Endothelial cell of umbilical vein (primary cell): Measurements from ENCODE around the gene SMAD6.
"Not testable (repeated sequence)": the region's sequence is repeated elsewhere in the genome, so short reads cannot be mapped to it uniquely, and the experiment has no call there.

Experiments
- CTCF ChIP-seq, 2 donors: IDR thresholded peaks; 1 replicate in 1 of 2; 2 replicates in 1 of 2; pipeline ENCODE4 v1.5.1; 2011; ENCODE audit warnings: low read length in 2 of 2, mild to moderate bottlenecking in 2 of 2, moderate library complexity in 2 of 2, control low read depth in 1 of 2, inconsistent platforms in 1 of 2, low read depth in 1 of 2; ENCODE audit not compliant: insufficient read depth in 1 of 2; ENCODE audit errors: extremely low read depth in 1 of 2
- EZH2 ChIP-seq: IDR thresholded peaks from 2 replicates; pipeline ENCODE4 v1.6.1; 2012; ENCODE audit warnings: borderline replicate concordance, low read depth, mild to moderate bottlenecking, moderate library complexity, low read length, inconsistent platforms; ENCODE audit not compliant: severe bottlenecking
- FOS ChIP-seq: IDR thresholded peaks from 2 replicates; pipeline ENCODE4 v1.6.1; 2011; ENCODE audit warnings: mild to moderate bottlenecking, low read length, moderate library complexity, borderline replicate concordance; ENCODE audit not compliant: insufficient read depth
- GATA2 ChIP-seq: IDR thresholded peaks from 2 replicates; pipeline ENCODE4 v1.7.0; 2011; ENCODE audit warnings: low read depth, mild to moderate bottlenecking, moderate library complexity, mixed read lengths, low read length; ENCODE audit not compliant: insufficient read length, insufficient read depth
- JUN ChIP-seq: IDR thresholded peaks from 2 replicates; pipeline ENCODE4 v1.6.1; 2011; ENCODE audit warnings: borderline replicate concordance, low read depth; ENCODE audit not compliant: insufficient read length, insufficient read depth
- MAX ChIP-seq: IDR thresholded peaks from 2 replicates; pipeline ENCODE4 v1.6.1; 2011; ENCODE audit not compliant: insufficient read depth, insufficient read length
- MYC ChIP-seq: IDR thresholded peaks from one replicate; pipeline ENCODE4 v1.6.1; 2011; ENCODE audit warnings: mild to moderate bottlenecking, low read depth, low read length
- POLR2A ChIP-seq: IDR thresholded peaks from 2 replicates; pipeline ENCODE4 v1.6.1; 2012; ENCODE audit warnings: low read depth, mild to moderate bottlenecking, control low read depth, low read length
- POLR2AphosphoS5 ChIP-seq: IDR thresholded peaks from 2 replicates; pipeline ENCODE4 v1.6.1; 2012; ENCODE audit warnings: low read depth, mild to moderate bottlenecking, control low read depth, low read length, moderate library complexity; ENCODE audit not compliant: insufficient read depth

GRCh38 chr15:66690912-66691311 lies 11.1 kb upstream of the SMAD6 start:
- not testable (repeated sequence) for TF ChIP-seq CTCF (IDR thresholded peaks at IDR 0.05; ENCODE audit: extremely low read depth in 1 of 2, insufficient read depth in 1 of 2, low read depth in 1 of 2, low read length in 2 of 2); EZH2; POLR2A; GATA2; POLR2AphosphoS5; JUN; MAX; MYC; FOS
